ENCODE measurements around the gene SPG11. TPM values are rescaled to one million over a fixed set of nuclear protein-coding genes. Genes with fewer than 3 reads are reported as not detected.

Gene SPG11
- total RNA-seq, 2 donors from 2014 or later = 68.1 to 76.0 TPM

GRCh38 chr15:44584162-44584749, 79.2 kb downstream of the SPG11 start:
- ATAC-seq (ENCODE audit: insufficient number of reproducible peaks, low FRiP score, low read depth) (no peak), DNase-seq (ENCODE audit: low spot score) (no peak)
- H3K36me3 ChIP-seq = peaks cover 31% of the 10 kb centered on the region

GRCh38 chr15:44580105-44580504, 83.4 kb downstream of the SPG11 start:
- TF ChIP-seq CTCF (IDR thresholded peaks at IDR 0.05) = no peak
- DNase-seq (ENCODE audit: low spot score) (no peak), ATAC-seq (ENCODE audit: insufficient number of reproducible peaks, low FRiP score, low read depth) (no peak)
- no peak overlapping the region for H3K27ac ChIP-seq
- H3K4me1 ChIP-seq (ENCODE audit: control insufficient read depth in 1 of 2, low read depth in 2 of 2) = no peaks in the 10 kb centered on the region
- H3K9me3 ChIP-seq = no peaks in the 10 kb centered on the region
- no peak overlapping the region for H3K4me3 ChIP-seq
- no peaks in the 10 kb centered on the region for H3K27me3 ChIP-seq (replicated peaks; ENCODE audit: insufficient read depth)
- peaks cover 19% of the 10 kb centered on the region for H3K36me3 ChIP-seq

More at GRCh38 chr15:44584162-44584749, 79.2 kb downstream of the SPG11 start:
- Histone ChIP-seq H3K27ac (no peak overlapping the region), H3K4me3 (no peak overlapping the region), H3K27me3 (replicated peaks; ENCODE audit: insufficient read depth) (no peaks in the 10 kb centered on the region), H3K4me1 (ENCODE audit: control insufficient read depth in 1 of 2, low read depth in 2 of 2) (no peaks in the 10 kb centered on the region), H3K9me3 (no peaks in the 10 kb centered on the region)
- TF ChIP-seq CTCF (IDR thresholded peaks at IDR 0.05) = no peak

DNA sequence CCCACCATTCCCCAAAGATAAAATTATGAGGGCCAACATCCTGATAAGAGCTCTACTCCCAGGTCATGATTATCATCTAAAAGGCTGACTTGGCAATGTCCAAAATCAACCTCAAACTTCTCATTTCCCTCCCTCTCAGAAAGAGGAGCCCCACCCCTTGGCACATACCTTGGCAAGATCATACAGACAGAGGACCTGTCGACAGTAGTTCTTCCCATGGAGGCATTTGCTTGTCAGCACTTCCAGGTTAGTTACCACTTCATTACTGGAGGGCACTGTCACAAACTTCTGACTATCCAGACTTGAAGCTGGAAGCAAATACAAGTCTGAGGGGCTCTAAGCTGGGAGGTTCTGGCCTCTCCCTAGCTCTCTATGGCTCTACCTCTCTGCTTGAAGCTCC, 88.7 kb downstream of the SPG11 start:
- Histone ChIP-seq H3K4me1 (ENCODE audit: control insufficient read depth in 1 of 2, low read depth in 2 of 2) (no peaks in the 10 kb centered on the region), H3K36me3 (peaks cover 9% of the 10 kb centered on the region), H3K27me3 (replicated peaks; ENCODE audit: insufficient read depth) (no peaks in the 10 kb centered on the region), H3K4me3 (no peak overlapping the region), H3K27ac (no peak overlapping the region), H3K9me3 (no peaks in the 10 kb centered on the region)
- TF ChIP-seq CTCF (IDR thresholded peaks at IDR 0.05) = no peak
- ATAC-seq (ENCODE audit: insufficient number of reproducible peaks, low FRiP score, low read depth) (no peak), DNase-seq (ENCODE audit: low spot score) (no peak)

DNA sequence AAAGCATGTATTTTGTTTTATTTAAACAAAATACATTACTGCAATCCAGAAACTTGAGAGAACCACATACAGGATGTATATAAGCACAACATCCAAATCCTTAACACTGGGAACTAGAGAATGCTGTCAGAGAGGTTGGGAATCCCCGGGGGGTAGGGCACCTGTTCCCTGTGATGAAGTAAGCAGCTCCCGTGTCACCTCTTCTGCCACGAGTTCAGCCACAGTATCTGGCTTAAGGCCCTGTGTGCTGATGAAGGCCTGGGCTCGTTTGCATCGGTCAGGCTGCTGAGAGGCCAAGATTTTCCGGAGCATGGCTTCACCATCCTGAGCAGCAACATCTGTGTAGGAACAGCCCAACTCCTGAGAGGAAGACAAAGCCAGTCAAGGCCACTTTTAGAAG, 90.1 kb downstream of the SPG11 start:
- peaks cover 13% of the 10 kb centered on the region for H3K36me3 ChIP-seq
- H3K4me1 ChIP-seq (ENCODE audit: control insufficient read depth in 1 of 2, low read depth in 2 of 2) = no peaks in the 10 kb centered on the region
- no peaks in the 10 kb centered on the region for H3K27me3 ChIP-seq (replicated peaks; ENCODE audit: insufficient read depth)
- no peak for DNase-seq (ENCODE audit: low spot score)
- no peak overlapping the region for H3K4me3 ChIP-seq
- no peak for TF ChIP-seq CTCF (IDR thresholded peaks at IDR 0.05)
- H3K27ac ChIP-seq = no peak overlapping the region
- no peak for ATAC-seq (ENCODE audit: insufficient number of reproducible peaks, low FRiP score, low read depth)
- no peaks in the 10 kb centered on the region for H3K9me3 ChIP-seq

GRCh38 chr15:44570361-44570760, 93.1 kb downstream of the SPG11 start:
- Histone ChIP-seq H3K27ac (no peak overlapping the region), H3K4me3 (no peak overlapping the region), H3K27me3 (replicated peaks; ENCODE audit: insufficient read depth) (no peaks in the 10 kb centered on the region), H3K36me3 (peaks cover 29% of the 10 kb centered on the region), H3K4me1 (ENCODE audit: control insufficient read depth in 1 of 2, low read depth in 2 of 2) (no peaks in the 10 kb centered on the region), H3K9me3 (no peaks in the 10 kb centered on the region)
- TF ChIP-seq CTCF (IDR thresholded peaks at IDR 0.05) = no peak
- DNase-seq (ENCODE audit: low spot score) (no peak), ATAC-seq (ENCODE audit: insufficient number of reproducible peaks, low FRiP score, low read depth) (no peak)
